ENCODE data around the gene TSR3.

TSR3 gene

GRCh38 chr16:1322407-1322806, 29.3 kb downstream of the TSR3 start:
- no peak for DNase-seq

- DNase-seq = no peak
Measured at GRCh38 chr16:1320658-1321240, 30.9 kb downstream of the TSR3 start.

- DNase-seq = no peak
Measured at GRCh38 chr16:1320097-1320496, 31.6 kb downstream of the TSR3 start.

DNA sequence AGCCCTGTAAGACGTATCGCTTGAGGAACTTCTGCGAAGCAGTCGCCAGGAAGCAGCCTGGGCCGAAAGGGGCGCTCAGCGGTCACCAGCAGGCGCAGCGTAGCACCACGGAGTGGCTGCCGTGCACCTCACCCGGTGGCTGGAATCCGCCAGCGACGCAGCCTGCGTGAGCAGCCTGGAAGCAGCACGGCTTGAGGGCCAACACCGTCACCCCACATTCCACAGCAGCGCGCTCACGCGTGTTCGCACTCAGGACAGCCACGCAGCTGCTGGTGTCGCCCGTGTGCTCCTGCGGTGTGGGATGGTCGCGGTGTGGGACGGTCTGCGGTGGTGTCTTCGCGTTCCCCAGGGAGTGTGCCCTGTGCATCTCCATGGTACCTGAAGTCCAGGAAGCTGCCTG, 32.6 kb downstream of the TSR3 start:
- no peak for DNase-seq

DNA sequence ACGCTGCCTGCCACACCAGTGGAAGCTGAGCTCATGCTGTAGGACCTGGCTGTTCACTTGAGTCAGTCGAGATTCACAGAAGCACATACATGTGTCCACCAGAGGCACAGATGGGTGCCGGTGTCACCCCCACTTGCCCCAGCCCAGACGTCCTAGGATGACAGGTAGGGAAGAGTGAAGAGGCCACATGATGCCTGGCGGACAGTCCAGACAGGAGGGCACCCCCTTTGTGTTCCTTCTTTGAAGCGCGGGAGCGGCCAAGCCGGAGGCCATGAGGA, 33.5 kb downstream of the TSR3 start:
- DNase-seq = no peak

- no peak for DNase-seq
Measured at GRCh38 chr16:1317479-1318267, 34.0 kb downstream of the TSR3 start.

DNA sequence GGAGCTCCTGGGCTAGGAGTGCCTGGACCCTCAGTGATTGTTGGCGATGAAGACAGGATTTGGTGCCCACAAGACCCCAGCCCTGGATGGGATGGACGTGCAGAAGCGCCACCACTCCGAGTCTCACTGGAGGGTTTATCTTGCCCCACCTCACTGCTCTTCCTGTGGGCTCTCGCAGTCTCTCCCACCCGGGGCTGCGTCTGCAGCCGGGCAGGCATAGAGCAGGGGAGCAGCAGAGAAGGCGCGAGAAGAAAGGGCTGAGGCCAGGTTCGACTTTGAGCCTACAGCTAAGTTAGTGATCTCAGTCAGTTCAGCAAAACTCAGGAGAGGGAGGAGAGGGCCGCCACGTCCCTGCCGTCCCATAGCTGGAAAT, 35.7 kb downstream of the TSR3 start:
- DNase-seq = no peak

GRCh38 chr16:1315081-1316032, 36.3 kb downstream of the TSR3 start:
- DNase-seq = no peak

- DNase-seq = no peak
Measured at GRCh38 chr16:1314399-1315068, 37.1 kb downstream of the TSR3 start.

DNA sequence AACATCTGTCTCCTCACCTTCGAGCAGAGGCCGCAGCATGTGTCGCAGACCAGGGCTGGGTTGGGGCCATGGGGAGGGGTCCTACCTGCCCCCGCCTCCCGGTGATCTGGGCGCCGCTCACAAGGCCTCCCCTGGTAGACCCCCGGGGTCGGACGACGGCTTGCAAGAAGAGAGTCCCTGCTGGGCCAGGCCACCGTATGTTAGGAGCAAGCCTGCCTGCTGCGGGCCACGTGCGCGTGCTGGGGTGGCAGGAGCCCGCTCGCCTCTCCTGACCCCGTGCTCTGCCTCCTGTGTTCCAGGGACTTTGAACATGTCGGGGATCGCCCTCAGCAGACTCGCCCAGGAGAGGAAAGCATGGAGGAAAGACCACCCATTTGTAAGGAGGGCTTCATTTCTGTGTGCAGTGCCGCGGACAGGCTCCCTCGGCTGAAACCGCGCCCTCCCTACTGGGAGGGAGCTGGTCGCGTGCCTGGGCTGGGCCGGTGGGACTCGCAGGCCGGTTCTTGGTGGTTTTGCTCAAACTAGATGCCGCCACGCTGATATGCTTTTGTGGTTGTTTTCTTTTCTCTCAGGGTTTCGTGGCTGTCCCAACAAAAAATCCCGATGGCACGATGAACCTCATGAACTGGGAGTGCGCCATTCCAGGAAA, 37.8 kb downstream of the TSR3 start:
- no peak for DNase-seq

GRCh38 chr16:1312903-1313302, 38.8 kb downstream of the TSR3 start:
- DNase-seq = no peak

GRCh38 chr16:1312467-1312816, 39.2 kb downstream of the TSR3 start:
- no peak for DNase-seq

DNA sequence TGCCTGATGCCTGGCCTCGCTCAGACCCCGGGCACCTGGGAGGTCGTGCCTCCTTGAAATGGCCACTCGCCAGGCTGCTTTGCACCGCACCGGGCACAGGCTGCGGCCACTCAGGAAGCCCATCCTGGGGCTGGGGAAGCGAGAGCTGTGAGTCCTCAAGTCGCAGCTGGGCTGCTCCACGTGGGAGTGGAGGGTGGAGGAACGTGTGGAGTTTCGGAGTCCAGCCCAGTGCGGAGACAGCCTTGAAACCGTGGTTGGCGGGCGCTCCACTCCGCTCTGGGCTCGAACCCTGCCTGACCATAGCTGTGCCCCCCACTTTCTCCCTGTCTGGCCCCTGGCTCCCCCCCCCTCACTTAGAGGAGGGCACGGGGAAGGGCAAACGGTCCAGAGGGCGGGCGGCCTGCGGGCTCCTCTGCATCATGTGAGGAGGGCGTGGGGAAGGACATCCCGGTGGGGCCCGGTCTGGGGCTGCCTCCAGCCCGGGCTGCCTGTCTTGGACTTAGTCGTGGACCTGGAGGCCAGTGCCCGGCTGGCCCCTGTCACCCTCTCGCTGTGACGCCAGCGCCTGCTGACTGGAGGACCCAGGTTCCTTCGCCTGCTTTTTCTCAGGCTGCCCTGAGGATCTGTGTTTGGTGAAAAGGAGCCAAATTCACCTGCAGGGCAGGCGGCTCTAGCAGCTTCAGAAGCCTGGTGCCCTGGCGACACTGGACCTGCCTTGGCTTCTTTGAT, 39.8 kb downstream of the TSR3 start:
- DNase-seq = no peak

- no peak for DNase-seq
Measured at GRCh38 chr16:1311212-1311737, 40.4 kb downstream of the TSR3 start.

- DNase-seq = peak; percentile 35
Measured at GRCh38 chr16:1310832-1311200, 40.9 kb downstream of the TSR3 start.

- DNase-seq = peak; percentile 67
Measured at GRCh38 chr16:1309888-1310831, 41.5 kb downstream of the TSR3 start.

- DNase-seq = peak; percentile 96
Measured at GRCh38 chr16:1308977-1309885, 42.4 kb downstream of the TSR3 start, which contains the start of gene UBE2I. Gene UBE2I (plus strand): TSS chr16:1309636. CDS start chr16:1314031, 4,395 bp downstream.

- no peak for DNase-seq
Measured at GRCh38 chr16:1308036-1308976, 43.4 kb downstream of the TSR3 start.

Measured in CD4-positive, alpha-beta T cell treated with Interleukin-15 for 1 hour (primary cell).